ENCODE data around the gene KNTC1.

Gene KNTC1

GRCh38 chr12:122672515-122672914, 145.5 kb downstream of the KNTC1 start:
- H3K4me2 ChIP-seq (ENCODE audit: low read depth, low read length): no peak overlapping the region
- H3K27ac ChIP-seq (ENCODE audit: low read length): no peak overlapping the region
- H2AFZ ChIP-seq (ENCODE audit: low read length): no peak overlapping the region
- H3K4me3 ChIP-seq (ENCODE audit: low read length): no peak overlapping the region
- no peak for DNase-seq
- no peaks in the 10 kb centered on the region for H3K27me3 ChIP-seq (replicated peaks; ENCODE audit: insufficient read depth, low read length)
- H3F3A ChIP-seq (ENCODE audit: insufficient read depth, low read length): no peaks in the 10 kb centered on the region
- H3K4me1 ChIP-seq (ENCODE audit: low read length): no peaks in the 10 kb centered on the region
- no peaks in the 10 kb centered on the region for H4K20me1 ChIP-seq (ENCODE audit: insufficient read depth, low read length)
- H3K9me3 ChIP-seq (replicated peaks; ENCODE audit: insufficient read depth, low read length): no peaks in the 10 kb centered on the region
- H3K9me2 ChIP-seq (replicated peaks; ENCODE audit: insufficient read depth, low read length): no peaks in the 10 kb centered on the region
- no peak for TF ChIP-seq EZH2phosphoT487 (IDR thresholded peaks at IDR 0.05; ENCODE audit: low read length)
- TF ChIP-seq EZH2 (optimal IDR thresholded peaks at IDR 0.05; ENCODE audit: low read depth, low read length): no peak
- TF ChIP-seq, protein P1, sequence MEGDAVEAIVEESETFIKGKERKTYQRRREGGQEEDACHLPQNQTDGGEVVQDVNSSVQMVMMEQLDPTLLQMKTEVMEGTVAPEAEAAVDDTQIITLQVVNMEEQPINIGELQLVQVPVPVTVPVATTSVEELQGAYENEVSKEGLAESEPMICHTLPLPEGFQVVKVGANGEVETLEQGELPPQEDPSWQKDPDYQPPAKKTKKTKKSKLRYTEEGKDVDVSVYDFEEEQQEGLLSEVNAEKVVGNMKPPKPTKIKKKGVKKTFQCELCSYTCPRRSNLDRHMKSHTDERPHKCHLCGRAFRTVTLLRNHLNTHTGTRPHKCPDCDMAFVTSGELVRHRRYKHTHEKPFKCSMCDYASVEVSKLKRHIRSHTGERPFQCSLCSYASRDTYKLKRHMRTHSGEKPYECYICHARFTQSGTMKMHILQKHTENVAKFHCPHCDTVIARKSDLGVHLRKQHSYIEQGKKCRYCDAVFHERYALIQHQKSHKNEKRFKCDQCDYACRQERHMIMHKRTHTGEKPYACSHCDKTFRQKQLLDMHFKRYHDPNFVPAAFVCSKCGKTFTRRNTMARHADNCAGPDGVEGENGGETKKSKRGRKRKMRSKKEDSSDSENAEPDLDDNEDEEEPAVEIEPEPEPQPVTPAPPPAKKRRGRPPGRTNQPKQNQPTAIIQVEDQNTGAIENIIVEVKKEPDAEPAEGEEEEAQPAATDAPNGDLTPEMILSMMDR (IDR thresholded peaks at IDR 0.05; ENCODE audit: low read length): no peak
- H3K9ac ChIP-seq (ENCODE audit: low read length): no peak overlapping the region
- no peaks in the 10 kb centered on the region for H3K79me2 ChIP-seq (ENCODE audit: low read length)
- H3K36me3 ChIP-seq (replicated peaks; ENCODE audit: insufficient read depth, low read length): no peaks in the 10 kb centered on the region

All from MM.1S (cell line).